Kidney capillary endothelial cell (primary cell): ENCODE results near the gene DPP7.

ENCODE experiments used
- DNase-seq: peaks from one replicate; pipeline ENCODE4 v3.0.0-alpha.2; 2018; ENCODE audit warnings: low spot score

Gene DPP7

DNA sequence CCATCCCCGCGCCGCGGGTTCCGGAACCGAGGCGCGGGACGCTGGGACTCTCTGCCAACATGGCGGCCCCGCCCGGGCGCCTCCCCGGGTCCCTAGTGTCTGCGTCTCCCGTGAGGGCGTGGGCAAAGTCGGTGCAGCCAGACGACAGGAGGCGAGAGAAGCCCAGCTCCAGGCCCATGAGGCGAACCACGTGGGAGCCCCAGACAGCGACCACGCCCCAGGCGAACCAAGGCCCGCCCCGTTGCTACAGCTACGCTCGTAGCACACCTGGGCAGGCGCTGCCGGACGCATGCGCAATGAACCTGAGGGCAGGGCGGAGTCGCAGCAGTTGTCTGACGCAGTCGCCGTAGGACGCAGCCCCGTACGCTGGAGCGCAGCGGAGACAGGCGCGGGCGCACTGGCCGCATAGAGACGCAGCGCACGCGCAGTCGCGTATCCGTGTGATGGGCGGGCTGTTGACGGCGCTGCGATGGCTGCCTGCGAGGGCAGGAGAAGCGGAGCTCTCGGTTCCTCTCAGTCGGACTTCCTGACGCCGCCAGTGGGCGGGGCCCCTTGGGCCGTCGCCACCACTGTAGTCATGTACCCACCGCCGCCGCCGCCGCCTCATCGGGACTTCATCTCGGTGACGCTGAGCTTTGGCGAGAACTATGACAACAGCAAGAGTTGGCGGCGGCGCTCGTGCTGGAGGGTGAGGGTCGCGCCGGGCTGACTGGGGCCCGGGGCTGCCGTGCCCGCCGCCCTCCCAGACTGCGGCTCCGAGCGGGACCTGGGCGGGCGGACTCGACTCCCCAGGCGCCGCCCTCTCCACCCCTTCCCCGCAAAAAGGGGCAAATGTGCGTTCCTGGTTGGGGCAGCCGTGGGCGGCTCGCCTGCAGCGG is 27.8 kb downstream of the DPP7 start, which contains the start of gene MAN1B1:
TSS of gene MAN1B1 (plus strand) at position 455 of the 878 bp plus-strand sequence. CDS start at position 470, 15 bp downstream.
- peak; percentile 99 for DNase-seq

DNA sequence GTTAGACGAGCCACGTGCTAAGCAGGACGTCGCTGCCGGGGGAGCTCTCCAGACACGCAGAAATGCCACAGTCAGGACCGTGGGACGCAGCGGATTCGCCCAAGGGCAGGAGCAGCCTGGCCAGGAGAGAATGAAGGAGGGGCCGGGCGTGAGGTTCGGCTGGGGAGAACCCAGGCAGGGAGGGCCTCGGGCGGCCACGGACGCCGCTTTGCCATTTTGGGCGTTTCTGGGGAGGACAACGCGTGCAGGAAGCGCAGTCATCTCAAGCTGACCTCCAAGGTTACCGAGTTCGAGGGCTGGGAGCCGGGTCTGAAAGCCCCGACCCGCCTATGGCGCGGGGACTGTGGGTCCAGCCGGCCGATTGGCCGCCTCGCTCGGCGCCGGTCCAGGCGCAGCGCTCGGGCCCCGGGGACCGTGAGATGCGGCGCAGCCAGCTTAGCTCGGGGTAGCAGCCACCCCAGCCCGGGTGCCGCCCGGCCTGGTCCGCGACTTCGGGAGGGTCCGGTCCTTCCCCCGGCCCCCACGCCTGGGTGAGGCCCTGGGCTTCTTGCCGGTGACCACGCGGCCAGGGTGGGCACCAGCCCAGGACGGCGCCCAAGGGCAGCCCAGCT is 28.5 kb downstream of the DPP7 start:
- DNase-seq, result peak; percentile 40

DNA sequence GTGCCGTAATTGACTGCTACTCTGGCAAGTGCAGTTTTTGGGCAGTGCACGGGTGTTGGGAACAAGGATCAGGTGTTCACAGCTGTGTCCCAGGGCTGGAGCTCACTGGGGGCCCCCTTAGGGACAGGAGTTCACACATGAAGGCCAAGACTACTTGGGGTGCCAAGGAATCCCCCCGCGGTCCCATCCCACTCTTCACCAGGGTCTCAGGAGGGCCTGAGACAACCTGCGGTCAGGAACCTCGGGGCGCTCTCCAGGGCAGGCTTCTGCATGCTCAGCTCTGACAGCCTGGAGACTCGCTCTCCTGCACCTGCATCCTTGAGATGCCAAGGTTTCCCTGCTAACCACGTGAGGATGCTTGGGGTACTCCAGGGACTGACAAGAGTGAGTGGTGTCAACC is 30.0 kb downstream of the DPP7 start:
- no peak for DNase-seq

DNA sequence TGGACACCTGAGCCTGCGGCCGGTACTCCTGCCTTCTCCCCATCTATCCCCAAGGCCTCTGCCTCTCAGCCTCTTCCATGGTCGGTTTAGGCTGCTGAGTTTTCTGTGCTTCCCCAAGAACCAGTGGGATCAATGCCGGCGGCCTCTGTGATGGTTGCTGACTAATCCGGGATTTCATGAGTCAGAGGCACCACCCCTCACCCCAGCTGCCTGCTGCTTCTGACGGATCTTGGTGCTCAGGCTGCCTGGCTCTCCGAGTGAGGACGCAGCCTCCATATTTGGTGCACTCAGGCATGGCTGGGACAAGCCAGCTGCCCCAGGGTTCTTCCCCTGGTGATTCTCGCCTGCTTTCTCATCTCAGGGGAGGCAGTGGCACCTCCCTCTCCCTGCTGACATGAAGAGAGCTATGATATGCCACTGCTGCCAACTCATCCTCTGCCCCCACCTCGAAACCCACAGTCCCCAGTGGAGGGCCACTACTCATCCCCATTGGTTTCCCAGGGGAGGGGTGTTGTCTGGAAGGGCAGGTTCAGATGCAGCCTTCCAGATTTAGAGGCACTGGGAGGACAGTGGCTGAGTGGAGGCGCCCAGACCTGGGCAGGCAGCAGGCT is 31.0 kb downstream of the DPP7 start:
- DNase-seq, result peak; percentile 79

- no peak for DNase-seq
These were observed 31.6 kb downstream of the DPP7 start for GRCh38 chr9:137082925-137083290.

- DNase-seq, result no peak
These were observed 32.2 kb downstream of the DPP7 start for GRCh38 chr9:137082222-137082924.

- DNase-seq, result no peak
These were observed 34.0 kb downstream of the DPP7 start for GRCh38 chr9:137080260-137081122.

GRCh38 chr9:137079401-137079787 is 35.1 kb downstream of the DPP7 start:
- DNase-seq, result no peak

- DNase-seq, result no peak
These were observed 35.7 kb downstream of the DPP7 start for GRCh38 chr9:137078701-137079400.

GRCh38 chr9:137077758-137078693 is 36.5 kb downstream of the DPP7 start:
- DNase-seq, result no peak

- no peak for DNase-seq
These were observed 37.4 kb downstream of the DPP7 start, which contains the start of gene UAP1L1 for GRCh38 chr9:137077010-137077747. UAP1L1 (plus strand) TSS chr9:137077517; CDS start chr9:137077533, 16 bp downstream.

DNA sequence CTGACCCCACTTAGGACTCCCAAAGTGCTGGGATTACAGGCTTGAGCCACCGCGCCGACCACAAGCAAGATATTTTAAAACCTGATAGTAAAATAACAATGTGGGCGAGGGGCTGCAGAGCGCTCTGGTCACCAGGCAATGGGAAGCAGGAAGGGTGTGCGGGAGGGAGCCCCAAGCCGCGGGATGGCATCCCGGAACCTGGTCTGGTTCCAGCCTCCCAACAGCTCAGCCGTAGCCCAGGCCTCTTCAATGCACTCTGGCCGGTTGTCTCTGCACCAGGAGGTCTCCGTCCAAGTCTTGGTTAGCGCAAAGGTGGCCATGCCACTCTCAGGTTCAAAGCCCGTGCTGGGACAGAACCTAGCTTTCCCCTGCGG is 37.9 kb downstream of the DPP7 start:
- DNase-seq, result no peak

DNA sequence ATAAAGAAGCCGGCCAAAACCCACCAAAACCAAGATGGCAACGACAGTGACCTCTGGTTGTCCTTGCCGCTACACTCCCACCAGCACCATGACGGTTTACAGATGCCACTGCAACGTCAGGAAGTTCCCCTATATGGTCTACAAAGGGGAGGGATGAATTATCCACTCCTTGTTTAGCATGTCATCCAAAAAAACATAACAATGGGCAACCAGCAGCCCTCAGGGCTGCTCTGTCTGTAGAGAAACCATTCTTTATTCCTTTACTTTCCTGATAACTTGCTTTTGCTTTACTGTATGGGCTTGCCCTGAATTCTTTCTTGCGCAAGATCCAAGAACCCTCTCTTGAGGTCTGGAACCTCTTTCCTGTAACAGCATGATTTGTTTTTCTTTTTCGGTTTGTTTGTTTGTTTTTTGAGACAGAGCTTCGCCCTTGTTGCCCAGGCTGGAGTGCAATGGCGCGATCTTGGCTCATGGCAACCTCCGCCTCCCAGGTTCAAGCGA is 39.2 kb downstream of the DPP7 start:
- no peak for DNase-seq

GRCh38 chr9:137074657-137075274 is 39.8 kb downstream of the DPP7 start:
- no peak for DNase-seq

DNA sequence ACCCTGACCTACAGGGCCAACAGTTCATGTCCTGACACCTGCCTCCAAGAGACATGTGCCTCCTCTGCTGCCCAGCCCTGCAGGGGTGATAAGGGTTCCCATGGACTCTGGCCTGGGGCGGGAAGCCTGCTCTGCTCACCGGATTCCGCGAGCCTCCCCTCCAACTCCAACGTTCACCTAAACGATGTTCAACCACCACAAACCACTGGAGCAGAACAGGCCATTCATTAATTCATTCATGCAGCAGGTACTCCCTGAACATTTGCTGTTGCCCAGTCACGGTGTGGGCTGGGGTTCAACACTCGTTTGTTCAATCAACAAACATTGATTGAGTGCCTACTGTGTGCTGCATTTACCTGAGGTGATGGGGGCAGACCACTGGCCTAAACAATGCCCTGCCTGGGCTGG is 40.5 kb downstream of the DPP7 start:
- no peak for DNase-seq

DNA sequence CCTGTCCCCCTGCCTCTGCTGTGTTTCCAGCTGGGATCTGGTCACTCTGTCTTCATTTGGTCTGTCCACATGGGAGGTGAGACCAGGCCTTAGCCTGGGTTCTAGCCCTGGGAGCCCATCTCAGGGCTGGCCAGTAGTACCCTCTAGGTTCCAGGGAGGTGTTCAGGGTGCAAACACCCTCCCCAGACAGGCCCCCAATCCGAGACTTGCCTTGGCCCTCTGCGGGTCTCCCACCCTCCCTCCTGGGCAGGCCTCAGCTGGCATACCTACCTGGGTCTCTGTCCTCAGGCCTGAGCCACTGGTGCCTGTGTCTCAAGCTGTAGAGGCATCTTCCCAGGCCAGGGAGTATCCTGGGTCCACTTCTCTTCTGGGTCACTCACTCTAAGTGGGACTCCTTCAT is 43.3 kb downstream of the DPP7 start:
- no peak for DNase-seq

- DNase-seq, result no peak
These were observed 43.6 kb downstream of the DPP7 start for GRCh38 chr9:137070906-137071275.

GRCh38 chr9:137070201-137070905 is 44.2 kb downstream of the DPP7 start, which contains the start of gene SAPCD2:
SAPCD2 (minus strand) TSS chr9:137070557; CDS start chr9:137070460, 97 bp downstream.
- peak; percentile 84 for DNase-seq
